Smooth muscle cell (in vitro differentiated cells): Measurements from ENCODE around the gene ADGRG7. TPM values are rescaled to one million over a fixed set of nuclear protein-coding genes. Genes with fewer than 3 reads are reported as not detected.

Experiments
- DNase-seq: peaks from one replicate; lab custom pipeline; 2025; ENCODE audit not compliant: unreplicated experiment; lab: John Stamatoyannopoulos, UW
- H2AFZ ChIP-seq: fragments of 200-600 bp; sonication (generic); 2 replicates; pipeline ENCODE4 v1.6.0; 2016; ENCODE audit warnings: antibody characterized with exemption, low read depth, mild to moderate bottlenecking
- H3F3A ChIP-seq: fragments of 200-600 bp; sonication (generic); 2 replicates; pipeline ENCODE4 v1.6.0; 2017; ENCODE audit warnings: antibody characterized with exemption, low read depth
- H3K27ac ChIP-seq: fragments of 200-600 bp; sonication (generic); 2 replicates; pipeline ENCODE4 v1.5.1; 2016; ENCODE audit warnings: low read depth, mild to moderate bottlenecking
- H3K27me3 ChIP-seq: fragments of 200-600 bp; sonication (generic); 2 replicates; pipeline ENCODE4 v1.6.1; 2016; ENCODE audit warnings: low read depth, mild to moderate bottlenecking
- H3K36me3 ChIP-seq: fragments of 200-600 bp; sonication (generic); 2 replicates; pipeline ENCODE4 v1.5.1; 2016; ENCODE audit warnings: low read depth
- H3K4me1 ChIP-seq: fragments of 200-600 bp; sonication (generic); 2 replicates; pipeline ENCODE4 v1.5.1; 2016; ENCODE audit warnings: low read depth
- H3K4me2 ChIP-seq: fragments of 200-600 bp; sonication (generic); 2 replicates; pipeline ENCODE4 v1.6.0; 2016; ENCODE audit warnings: mild to moderate bottlenecking
- H3K4me3 ChIP-seq: fragments of 200-600 bp; sonication (generic); 2 replicates; pipeline ENCODE4 v1.5.1; 2016; ENCODE audit warnings: mild to moderate bottlenecking
- H3K79me2 ChIP-seq: fragments of 200-600 bp; sonication (generic); 2 replicates; pipeline ENCODE4 v1.6.0; 2016; ENCODE audit warnings: low read depth, mild to moderate bottlenecking
- H3K9ac ChIP-seq: fragments of 200-600 bp; sonication (generic); 2 replicates; pipeline ENCODE4 v1.6.0; 2016; ENCODE audit warnings: low read depth
- H3K9me3 ChIP-seq: fragments of 200-600 bp; sonication (generic); replicated peaks from 2 replicates; pipeline ENCODE4 v1.5.1; 2016; ENCODE audit warnings: low read depth
- H4K20me1 ChIP-seq: fragments of 200-600 bp; sonication (generic); 2 replicates; pipeline ENCODE4 v1.6.0; 2016; ENCODE audit warnings: low read depth
- WGBS: methylation state at CpG from one replicate; pipeline ENCODE4 v1.1.7; 2016; ENCODE audit warnings: low lambda C conversion rate; 5-methylcytosine and 5-hydroxymethylcytosine counted together
- polyA plus RNA-seq: library from polyadenylated mRNA; unstranded; fragments of >200 nt; fragmentation: Nextera tagmentation; extraction: Ambion mirVana; gene quantifications from 2 replicates; pipeline ENCODE4 v1.2.1, GENCODE V29; 2016
- total RNA-seq: library from RNA; depleted of rRNA; stranded (reverse); fragments of >200 nt; gene quantifications from 2 replicates; pipeline ENCODE4 v1.2.3, GENCODE V29; 2014
- TF ChIP-seq, protein P1 (sequence below): fragments of 200-600 bp; sonication (generic); IDR thresholded peaks from 2 replicates; pipeline ENCODE4 v1.5.1; 2017; ENCODE audit warnings: borderline replicate concordance, mild to moderate bottlenecking, antibody characterized with exemption; ENCODE audit not compliant: insufficient read depth, poor library complexity, severe bottlenecking

ADGRG7 gene
- total and polyA plus RNA-seq, 2 experiments from 2014 or later = 0.04 TPM; not detected in 1

DNA sequence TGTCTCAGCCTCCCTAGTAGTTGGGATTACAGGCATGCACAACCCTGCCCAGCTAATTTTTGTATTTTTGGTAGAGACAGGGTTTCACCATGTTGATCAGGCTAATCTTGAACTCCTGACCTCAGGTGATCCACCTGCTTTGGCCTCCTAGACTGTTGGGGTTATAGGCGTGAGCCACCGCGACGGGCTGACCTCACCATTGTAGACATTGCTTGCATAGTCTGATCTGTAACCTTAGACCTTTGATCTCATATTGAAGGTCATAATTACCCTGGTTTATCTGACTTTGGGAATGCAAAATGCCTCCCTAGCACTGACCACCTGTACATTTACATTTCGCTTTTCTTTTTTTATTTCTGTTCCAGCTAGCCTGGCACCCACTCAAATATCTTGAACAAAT, 31.2 kb downstream of the ADGRG7 start:
- H3K4me3 ChIP-seq = no peak overlapping the region
- no peaks in the 10 kb centered on the region for H3K4me1 ChIP-seq
- no peaks in the 10 kb centered on the region for H3K79me2 ChIP-seq
- no peaks in the 10 kb centered on the region for H3K9me3 ChIP-seq
- 97% methylated on average over 5 of the region's 5 CpGs for WGBS
- H3K27ac ChIP-seq = no peak overlapping the region
- H3K27me3 ChIP-seq = no peaks in the 10 kb centered on the region
- H3F3A ChIP-seq = no peaks in the 10 kb centered on the region
- no peak for DNase-seq
- TF ChIP-seq, protein P1, sequence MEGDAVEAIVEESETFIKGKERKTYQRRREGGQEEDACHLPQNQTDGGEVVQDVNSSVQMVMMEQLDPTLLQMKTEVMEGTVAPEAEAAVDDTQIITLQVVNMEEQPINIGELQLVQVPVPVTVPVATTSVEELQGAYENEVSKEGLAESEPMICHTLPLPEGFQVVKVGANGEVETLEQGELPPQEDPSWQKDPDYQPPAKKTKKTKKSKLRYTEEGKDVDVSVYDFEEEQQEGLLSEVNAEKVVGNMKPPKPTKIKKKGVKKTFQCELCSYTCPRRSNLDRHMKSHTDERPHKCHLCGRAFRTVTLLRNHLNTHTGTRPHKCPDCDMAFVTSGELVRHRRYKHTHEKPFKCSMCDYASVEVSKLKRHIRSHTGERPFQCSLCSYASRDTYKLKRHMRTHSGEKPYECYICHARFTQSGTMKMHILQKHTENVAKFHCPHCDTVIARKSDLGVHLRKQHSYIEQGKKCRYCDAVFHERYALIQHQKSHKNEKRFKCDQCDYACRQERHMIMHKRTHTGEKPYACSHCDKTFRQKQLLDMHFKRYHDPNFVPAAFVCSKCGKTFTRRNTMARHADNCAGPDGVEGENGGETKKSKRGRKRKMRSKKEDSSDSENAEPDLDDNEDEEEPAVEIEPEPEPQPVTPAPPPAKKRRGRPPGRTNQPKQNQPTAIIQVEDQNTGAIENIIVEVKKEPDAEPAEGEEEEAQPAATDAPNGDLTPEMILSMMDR = no peak
- H4K20me1 ChIP-seq = no peaks in the 10 kb centered on the region
- no peak overlapping the region for H3K9ac ChIP-seq
- no peaks in the 10 kb centered on the region for H3K36me3 ChIP-seq
- no peak overlapping the region for H3K4me2 ChIP-seq
- H2AFZ ChIP-seq = no peak overlapping the region

DNA sequence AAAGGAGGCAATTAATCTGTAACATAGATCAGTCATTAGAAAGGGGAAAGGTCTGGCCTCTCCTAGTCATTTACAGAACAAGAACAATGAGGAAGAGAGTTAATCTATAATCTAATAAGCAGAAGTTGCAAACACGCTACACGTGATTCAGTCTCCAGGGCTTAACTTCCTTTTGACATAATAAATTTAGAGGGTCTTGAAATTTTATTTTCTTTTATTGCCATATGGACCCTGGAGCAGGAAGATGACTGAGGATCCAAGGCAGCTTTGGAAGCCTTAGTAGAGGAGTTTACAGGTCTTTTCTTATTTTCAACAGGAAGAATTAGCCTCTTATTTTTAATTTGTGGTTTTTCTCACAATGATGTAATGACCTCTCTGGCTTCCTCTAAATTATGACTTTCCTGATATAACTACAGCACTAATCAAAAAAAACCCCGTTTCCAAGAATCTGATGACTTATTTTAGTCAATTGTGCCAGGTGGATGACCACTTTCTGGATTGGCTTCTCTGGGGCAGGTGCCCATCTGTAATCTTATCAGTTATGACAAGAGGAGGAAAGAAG, 32.2 kb downstream of the ADGRG7 start:
- Histone ChIP-seq H3K4me1 (no peaks in the 10 kb centered on the region), H3K9me3 (no peaks in the 10 kb centered on the region), H2AFZ (no peak overlapping the region), H3K4me2 (no peak overlapping the region), H3K36me3 (no peaks in the 10 kb centered on the region), H4K20me1 (no peaks in the 10 kb centered on the region), H3F3A (no peaks in the 10 kb centered on the region), H3K27me3 (no peaks in the 10 kb centered on the region), H3K27ac (no peak overlapping the region), H3K9ac (no peak overlapping the region), H3K79me2 (no peaks in the 10 kb centered on the region), H3K4me3 (no peak overlapping the region)
- WGBS = 84% methylated on average over 3 of the region's 3 CpGs
- TF ChIP-seq, protein P1 = no peak
- no peak for DNase-seq

DNA sequence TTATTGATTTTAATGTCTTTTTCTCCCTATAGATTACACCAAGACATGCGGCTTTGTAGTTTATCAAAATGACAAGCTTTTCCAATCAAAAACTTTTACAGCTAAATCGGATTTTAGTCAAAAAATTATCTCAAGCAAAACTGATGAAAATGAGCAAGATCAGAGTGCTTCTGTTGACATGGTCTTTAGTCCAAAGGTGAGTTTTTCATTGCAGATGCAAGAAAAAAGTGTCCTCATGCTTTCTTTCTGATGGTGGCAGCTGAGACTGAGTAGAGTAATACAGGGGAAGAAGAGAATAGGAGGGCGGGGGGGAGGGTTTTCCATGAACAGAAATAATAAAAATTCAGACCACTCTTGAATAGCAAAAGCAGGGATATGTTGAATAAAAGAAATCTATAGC, 36.5 kb downstream of the ADGRG7 start:
- Histone ChIP-seq H2AFZ (no peak overlapping the region), H3F3A (peaks cover 1% of the 10 kb centered on the region), H3K27me3 (no peaks in the 10 kb centered on the region), H3K9ac (no peak overlapping the region), H3K4me2 (no peak overlapping the region), H3K79me2 (no peaks in the 10 kb centered on the region), H3K36me3 (no peaks in the 10 kb centered on the region), H3K4me1 (no peaks in the 10 kb centered on the region), H4K20me1 (no peaks in the 10 kb centered on the region), H3K9me3 (no peaks in the 10 kb centered on the region), H3K4me3 (no peak overlapping the region), H3K27ac (no peak overlapping the region)
- DNase-seq = no peak
- 88% methylated on average over 3 of the region's 3 CpGs for WGBS
- TF ChIP-seq, protein P1 = no peak

DNA sequence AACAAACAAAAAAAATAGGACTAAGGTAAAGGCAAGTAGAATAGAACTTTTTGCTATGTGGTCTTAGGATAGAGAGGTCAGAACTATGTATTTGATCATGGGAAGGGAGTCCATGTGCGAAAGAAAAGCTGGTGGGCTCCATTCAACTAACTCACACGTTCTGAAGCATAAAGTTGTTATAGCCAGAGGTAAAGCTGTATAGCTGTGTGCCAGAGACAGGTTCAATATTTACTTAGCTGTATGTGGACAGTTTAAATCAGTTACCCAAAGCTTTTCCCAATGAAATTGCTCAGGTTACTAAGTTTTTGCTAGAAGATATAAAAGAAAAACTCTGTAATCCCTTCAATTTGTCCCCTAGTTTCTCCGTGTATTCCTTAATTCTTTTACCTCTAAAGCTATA, 37.8 kb downstream of the ADGRG7 start:
- Histone ChIP-seq H3K4me1 (no peaks in the 10 kb centered on the region), H3K36me3 (no peaks in the 10 kb centered on the region), H3F3A (peaks cover 2% of the 10 kb centered on the region), H3K27me3 (no peaks in the 10 kb centered on the region), H3K27ac (no peak overlapping the region), H4K20me1 (no peaks in the 10 kb centered on the region), H3K9ac (no peak overlapping the region), H2AFZ (no peak overlapping the region), H3K9me3 (no peaks in the 10 kb centered on the region), H3K79me2 (no peaks in the 10 kb centered on the region), H3K4me2 (no peak overlapping the region), H3K4me3 (no peak overlapping the region)
- no peak for DNase-seq
- TF ChIP-seq, protein P1 = no peak
- WGBS = 92% methylated on average over 3 of the region's 3 CpGs
